ENCODE results near the gene STARD13. TPM values are rescaled to one million over a fixed set of nuclear protein-coding genes. Genes with fewer than 3 reads are reported as not detected.
A peak's percentile ranks its signal among the peaks of the same experiment; 100 is the strongest.

STARD13 gene
- total RNA-seq, 2 donors from 2014 or later = 18.9 to 29.7 TPM

GRCh38 chr13:33303855-33304597, 18.5 kb upstream of the STARD13 start:
- ATAC-seq (no peak), DNase-seq (no peak)
- H3K36me3 ChIP-seq (replicated peaks in 1 of 2; ENCODE audit: insufficient read depth in 1 of 2, low read depth in 2 of 2) = no peaks in the 10 kb centered on the region
- 58 to 81% methylated on average over 3 of the region's 3 CpGs for WGBS, 2 donors
- no peak for TF ChIP-seq CTCF (IDR thresholded peaks at IDR 0.05)
- no peak for TF ChIP-seq POLR2A (IDR thresholded peaks at IDR 0.05)
- H3K4me3 ChIP-seq = no peak overlapping the region
- no peaks in the 10 kb centered on the region for H3K4me1 ChIP-seq
- H3K27me3 ChIP-seq = no peaks in the 10 kb centered on the region
- intact Hi-C loops (cut with DNase I) = no loop called here
- no peak overlapping the region for H3K27ac ChIP-seq
- no peaks in the 10 kb centered on the region for H3K9me3 ChIP-seq

- intact Hi-C loops (cut with DNase I) = no loop called here
- TF ChIP-seq POLR2A (IDR thresholded peaks at IDR 0.05) (no peak), CTCF (IDR thresholded peaks at IDR 0.05) (no peak)
- Histone ChIP-seq H3K27ac (no peak overlapping the region), H3K36me3 (replicated peaks in 1 of 2; ENCODE audit: insufficient read depth in 1 of 2, low read depth in 2 of 2) (no peaks in the 10 kb centered on the region), H3K4me3 (no peak overlapping the region), H3K9me3 (no peaks in the 10 kb centered on the region), H3K27me3 (no peaks in the 10 kb centered on the region), H3K4me1 (peaks cover 9% of the 10 kb centered on the region)
- no peak for ATAC-seq
- 77 to 87% methylated on average over 3 of the region's 3 CpGs for WGBS, 2 donors
- no peak for DNase-seq
These were observed 14.1 kb upstream of the STARD13 start for GRCh38 chr13:33299626-33300025.

GRCh38 chr13:33296793-33297425, 11.4 kb upstream of the STARD13 start:
- peak; percentile 33 for ATAC-seq
- Histone ChIP-seq H3K36me3 (replicated peaks in 1 of 2; ENCODE audit: insufficient read depth in 1 of 2, low read depth in 2 of 2) (no peaks in the 10 kb centered on the region), H3K27me3 (no peaks in the 10 kb centered on the region), H3K9me3 (no peaks in the 10 kb centered on the region), H3K4me1 (peaks cover 9% of the 10 kb centered on the region), H3K4me3 (no peak overlapping the region), H3K27ac (peak overlapping the region in 1 of 4 donors; percentile 29)
- 60 to 62% methylated on average over 7 of the region's 7 CpGs for WGBS, 2 donors
- TF ChIP-seq CTCF (IDR thresholded peaks at IDR 0.05) = no peak
- no peak for TF ChIP-seq POLR2A (IDR thresholded peaks at IDR 0.05)
- intact Hi-C loops (cut with DNase I) = no loop called here
- DNase-seq = no peak

GRCh38 chr13:33292712-33293111, 7.2 kb upstream of the STARD13 start:
- Histone ChIP-seq H3K27ac (no peak overlapping the region), H3K36me3 (replicated peaks in 1 of 2; ENCODE audit: insufficient read depth in 1 of 2, low read depth in 2 of 2) (no peaks in the 10 kb centered on the region), H3K4me1 (peaks cover 9% of the 10 kb centered on the region), H3K4me3 (no peak overlapping the region), H3K9me3 (no peaks in the 10 kb centered on the region), H3K27me3 (no peaks in the 10 kb centered on the region)
- WGBS, 2 donors = 84 to 86% methylated on average over 6 of the region's 6 CpGs
- DNase-seq (no peak), ATAC-seq (no peak)
- intact Hi-C loops (cut with DNase I) = no loop called here
- TF ChIP-seq POLR2A (IDR thresholded peaks at IDR 0.05) (no peak), CTCF (IDR thresholded peaks at IDR 0.05) (no peak)
